ENCODE data around the gene SNTG2.

SNTG2 gene

GRCh38 chr2:1277634-1278033 is 327.0 kb downstream of the SNTG2 start:
- peaks cover 11% of the 10 kb centered on the region; the same call in 1 of the 2 replicates for H3K9me3 ChIP-seq (ENCODE audit: insufficient read depth, low read depth, low read length)
- H3K9me2 ChIP-seq (replicated peaks; ENCODE audit: low read depth, low read length) = no peaks in the 10 kb centered on the region
- TF ChIP-seq EZH2phosphoT487 (IDR thresholded peaks at IDR 0.05; ENCODE audit: borderline replicate concordance) = no peak
- no peak for TF ChIP-seq CTCF (conservative IDR thresholded peaks at IDR 0.05; ENCODE audit: low read length)
- no peaks in the 10 kb centered on the region for H3K27me3 ChIP-seq (ENCODE audit: insufficient read depth, low read length, poor library complexity, severe bottlenecking)
- H4K20me1 ChIP-seq (ENCODE audit: insufficient read depth, low read length, poor library complexity, severe bottlenecking) = no peaks in the 10 kb centered on the region
- H3K4me1 ChIP-seq (ENCODE audit: insufficient read depth, low read length, poor library complexity, severe bottlenecking) = no peaks in the 10 kb centered on the region
- no peaks in the 10 kb centered on the region for H3K79me2 ChIP-seq (ENCODE audit: insufficient read depth, low read length)
- no peak overlapping the region for H2AFZ ChIP-seq (ENCODE audit: low read length)
- no peaks in the 10 kb centered on the region for H3F3A ChIP-seq (ENCODE audit: low read depth)
- H3K4me3 ChIP-seq (ENCODE audit: low read length, poor library complexity, severe bottlenecking) = no peak overlapping the region
- H3K36me3 ChIP-seq (ENCODE audit: insufficient read depth, low read length) = no peaks in the 10 kb centered on the region
- no peak overlapping the region for H3K9ac ChIP-seq (ENCODE audit: low read depth, low read length, poor library complexity, severe bottlenecking)
- H3K4me2 ChIP-seq (ENCODE audit: low read depth, low read length, poor library complexity, severe bottlenecking) = no peak overlapping the region

- no peaks in the 10 kb centered on the region for H3K36me3 ChIP-seq (ENCODE audit: insufficient read depth, low read length)
- H3K4me2 ChIP-seq (ENCODE audit: low read depth, low read length, poor library complexity, severe bottlenecking) = no peak overlapping the region
Observed at GRCh38 chr2:1278125-1278524, 327.5 kb downstream of the SNTG2 start.

GRCh38 chr2:1278861-1279260 is 328.2 kb downstream of the SNTG2 start:
- H3F3A ChIP-seq (ENCODE audit: low read depth) = no peaks in the 10 kb centered on the region
- no peak overlapping the region for H2AFZ ChIP-seq (ENCODE audit: low read length)

More at GRCh38 chr2:1278125-1278524, 327.5 kb downstream of the SNTG2 start:
- Histone ChIP-seq H3K27me3 (ENCODE audit: insufficient read depth, low read length, poor library complexity, severe bottlenecking) (no peaks in the 10 kb centered on the region), H3K9ac (ENCODE audit: low read depth, low read length, poor library complexity, severe bottlenecking) (no peak overlapping the region), H3K9me3 (ENCODE audit: insufficient read depth, low read depth, low read length) (peaks cover 11% of the 10 kb centered on the region; the same call in 1 of the 2 replicates), H3K4me3 (ENCODE audit: low read length, poor library complexity, severe bottlenecking) (no peak overlapping the region), H3F3A (ENCODE audit: low read depth) (no peaks in the 10 kb centered on the region), H4K20me1 (ENCODE audit: insufficient read depth, low read length, poor library complexity, severe bottlenecking) (no peaks in the 10 kb centered on the region), H3K4me1 (ENCODE audit: insufficient read depth, low read length, poor library complexity, severe bottlenecking) (no peaks in the 10 kb centered on the region), H2AFZ (ENCODE audit: low read length) (no peak overlapping the region), H3K9me2 (replicated peaks; ENCODE audit: low read depth, low read length) (no peaks in the 10 kb centered on the region), H3K79me2 (ENCODE audit: insufficient read depth, low read length) (no peaks in the 10 kb centered on the region)
- no peak for TF ChIP-seq EZH2phosphoT487 (IDR thresholded peaks at IDR 0.05; ENCODE audit: borderline replicate concordance)
- TF ChIP-seq CTCF (conservative IDR thresholded peaks at IDR 0.05; ENCODE audit: low read length) = no peak

More at GRCh38 chr2:1278861-1279260, 328.2 kb downstream of the SNTG2 start:
- peaks cover 11% of the 10 kb centered on the region; the same call in 1 of the 2 replicates for H3K9me3 ChIP-seq (ENCODE audit: insufficient read depth, low read depth, low read length)
- H4K20me1 ChIP-seq (ENCODE audit: insufficient read depth, low read length, poor library complexity, severe bottlenecking) = no peaks in the 10 kb centered on the region
- H3K36me3 ChIP-seq (ENCODE audit: insufficient read depth, low read length) = no peaks in the 10 kb centered on the region
- no peak overlapping the region for H3K4me2 ChIP-seq (ENCODE audit: low read depth, low read length, poor library complexity, severe bottlenecking)
- no peaks in the 10 kb centered on the region for H3K9me2 ChIP-seq (replicated peaks; ENCODE audit: low read depth, low read length)
- no peak overlapping the region for H3K4me3 ChIP-seq (ENCODE audit: low read length, poor library complexity, severe bottlenecking)
- H3K9ac ChIP-seq (ENCODE audit: low read depth, low read length, poor library complexity, severe bottlenecking) = no peak overlapping the region
- no peaks in the 10 kb centered on the region for H3K79me2 ChIP-seq (ENCODE audit: insufficient read depth, low read length)
- no peak for TF ChIP-seq EZH2phosphoT487 (IDR thresholded peaks at IDR 0.05; ENCODE audit: borderline replicate concordance)
- no peak for TF ChIP-seq CTCF (conservative IDR thresholded peaks at IDR 0.05; ENCODE audit: low read length)
- H3K4me1 ChIP-seq (ENCODE audit: insufficient read depth, low read length, poor library complexity, severe bottlenecking) = no peaks in the 10 kb centered on the region
- H3K27me3 ChIP-seq (ENCODE audit: insufficient read depth, low read length, poor library complexity, severe bottlenecking) = no peaks in the 10 kb centered on the region
